ENCODE results near the gene RNU6-1. TPM values are rescaled to one million over a fixed set of nuclear protein-coding genes. Genes with fewer than 3 reads are reported as not detected.

The RNU6-1 gene
- total RNA-seq, 1 experiment from 2014 or later: not detected

GRCh38 chr15:67845974-67846373, 6.1 kb upstream of the RNU6-1 start (continued):
- TF ChIP-seq ZNF532 (CRISPR knock-in tag; IDR thresholded peaks at IDR 0.05; ENCODE audit: borderline replicate concordance): no peak
- no peak for TF ChIP-seq MAX (CRISPR knock-in tag; IDR thresholded peaks at IDR 0.05)
- no peak for TF ChIP-seq RELA (CRISPR knock-in tag; IDR thresholded peaks at IDR 0.05; ENCODE audit: borderline replicate concordance)
- TF ChIP-seq CBFB (CRISPR knock-in tag; IDR thresholded peaks at IDR 0.05; ENCODE audit: low read depth): no peak
- no peak for TF ChIP-seq ATF3 (CRISPR knock-in tag; conservative IDR thresholded peaks at IDR 0.05)
- TF ChIP-seq FOXJ3 (CRISPR knock-in tag; IDR thresholded peaks at IDR 0.05; ENCODE audit: borderline replicate concordance): no peak
- no peak for TF ChIP-seq SMAD4 (CRISPR knock-in tag; IDR thresholded peaks at IDR 0.05)
- TF ChIP-seq ZNF263 (CRISPR knock-in tag; IDR thresholded peaks at IDR 0.05; ENCODE audit: low read depth): no peak
- TF ChIP-seq ZBTB43 (CRISPR knock-in tag; IDR thresholded peaks at IDR 0.05): no peak
- no peak for TF ChIP-seq EMX1 (CRISPR knock-in tag; IDR thresholded peaks at IDR 0.05)
- TF ChIP-seq CREB1 (CRISPR knock-in tag; IDR thresholded peaks at IDR 0.05): no peak
- no peak for TF ChIP-seq ZNF138 (CRISPR knock-in tag; conservative IDR thresholded peaks at IDR 0.05)
- no peak for TF ChIP-seq ZBTB21 (CRISPR knock-in tag; IDR thresholded peaks at IDR 0.05; ENCODE audit: borderline replicate concordance)
- no peak for TF ChIP-seq ATF6 (CRISPR knock-in tag; IDR thresholded peaks at IDR 0.05)

- ChIA-PET POLR2A (no interaction called here), CTCF (interaction anchor here (1.2 to 1.9 kb wide), 4 partner anchors 9 to 348 kb away, joined by 4 to 10 read pairs (median 5); no protein-coding TSS in a partner anchor)
- no peak overlapping the region for H3K27ac Mint-ChIP-seq
- H3K36me3 Mint-ChIP-seq: peaks cover 4% of the 10 kb centered on the region; the same call in 1 of the 2 replicates
- H3K27me3 Mint-ChIP-seq (ENCODE audit: low read depth): peaks cover 21% of the 10 kb centered on the region
- peaks cover 55% of the 10 kb centered on the region for H3K4me1 Mint-ChIP-seq
- ATAC-seq (no peak; the same call in 1 of the 2 replicates), DNase-seq (ENCODE audit: low spot score) (no peak)
- no peak overlapping the region for H3K4me3 Mint-ChIP-seq
- TF ChIP-seq FOXP4 (CRISPR knock-in tag; IDR thresholded peaks at IDR 0.05): no peak
- 0 out of 2 replicates have a peak, but pooled peaks have one; percentile 13 for TF ChIP-seq ZNF423 (CRISPR knock-in tag; IDR thresholded peaks at IDR 0.05)
- 0 out of 2 replicates have a peak, but pooled peaks have one; percentile 36 for TF ChIP-seq GABPB1 (CRISPR knock-in tag; IDR thresholded peaks at IDR 0.05)
- H3K9me3 Mint-ChIP-seq: peaks cover 3% of the 10 kb centered on the region; the same call in 1 of the 2 replicates
Observed at GRCh38 chr15:67843571-67844387, 3.9 kb upstream of the RNU6-1 start.
